Activated T-cell treated with anti-CD3 and anti-CD28 coated beads for 24 hours (primary cell): Measurements from ENCODE around the gene SRSF9.
A peak's percentile ranks its signal among the peaks of the same experiment; 100 is the strongest.
"Not testable (repeated sequence)": the region's sequence is repeated elsewhere in the genome, so short reads cannot be mapped to it uniquely, and the experiment has no call there.

ENCODE experiments used
- DNase-seq: peaks from one replicate; pipeline ENCODE4 v3.0.0-alpha.2; 2020; ENCODE audit warnings: low read depth

Gene SRSF9

GRCh38 chr12:120469450-120470149, at the start of gene SRSF9:
SRSF9 (minus strand) TSS chr12:120469748; CDS start chr12:120469609, 139 bp downstream.
- DNase-seq = peak; percentile 95

DNA sequence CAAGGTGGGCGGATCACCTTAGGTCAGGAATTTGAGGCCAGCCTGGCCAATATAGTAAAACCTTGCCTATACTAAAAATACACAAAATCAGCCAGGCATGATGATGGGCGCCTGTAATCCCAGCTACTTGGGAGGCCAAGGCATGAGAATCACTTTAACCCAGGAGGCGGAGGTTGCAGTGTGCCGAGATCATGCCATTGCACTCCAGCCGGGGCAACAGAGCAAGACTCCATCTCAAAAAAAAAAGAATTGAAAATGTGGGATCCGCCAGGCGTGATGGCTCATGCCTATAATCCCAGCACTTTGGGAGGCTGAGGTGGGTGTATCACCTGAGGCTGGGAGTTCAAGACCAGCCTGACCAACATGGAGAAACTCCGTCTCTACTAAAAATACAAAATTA, 49.8 kb upstream of the SRSF9 start:
- DNase-seq = not testable (repeated sequence)

DNA sequence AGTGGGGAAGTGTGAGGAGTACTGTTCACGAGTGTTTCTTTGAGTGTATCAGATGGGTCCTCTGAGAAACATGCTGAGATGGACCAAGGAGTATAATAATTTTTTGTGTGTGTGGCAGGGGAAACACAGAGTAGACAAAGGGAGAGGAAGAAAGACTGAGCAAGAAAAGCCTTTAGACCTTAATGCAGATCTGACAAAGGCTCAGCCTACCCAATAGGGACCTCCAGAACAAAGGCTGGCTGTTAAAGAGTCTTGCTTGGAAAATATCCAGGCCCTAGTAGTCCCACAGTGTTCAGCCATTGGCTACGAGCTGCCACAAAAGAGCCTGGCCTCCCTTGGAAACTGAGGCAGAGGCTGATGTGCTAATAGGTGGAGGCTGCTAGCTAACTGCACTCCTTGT, 45.9 kb upstream of the SRSF9 start:
- DNase-seq = no peak

- DNase-seq = no peak
Measured at GRCh38 chr12:120514002-120514401, 44.5 kb upstream of the SRSF9 start.

DNA sequence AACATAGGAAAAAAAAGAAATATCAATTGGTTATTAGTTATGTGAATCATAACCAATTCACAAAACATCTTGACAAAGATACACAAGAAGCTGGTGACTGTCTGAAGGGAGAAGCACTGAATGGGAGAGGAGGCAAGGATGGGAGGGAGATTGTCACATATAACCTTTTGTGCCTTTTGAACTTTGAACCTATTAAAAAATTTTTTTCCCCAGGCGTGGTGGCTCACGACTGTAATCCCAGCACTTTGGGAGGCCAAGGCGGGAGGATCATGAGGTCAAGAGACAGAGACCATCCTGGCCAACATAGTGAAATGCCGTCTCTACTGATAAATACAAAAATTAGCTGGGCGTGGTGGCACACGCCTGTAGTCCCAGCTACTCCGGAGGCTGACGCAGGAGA, 39.0 kb upstream of the SRSF9 start:
- no peak for DNase-seq

GRCh38 chr12:120504587-120504986, 35.0 kb upstream of the SRSF9 start:
- no peak for DNase-seq

- DNase-seq = no peak
Measured at GRCh38 chr12:120500581-120500980, 31.0 kb upstream of the SRSF9 start.

DNA sequence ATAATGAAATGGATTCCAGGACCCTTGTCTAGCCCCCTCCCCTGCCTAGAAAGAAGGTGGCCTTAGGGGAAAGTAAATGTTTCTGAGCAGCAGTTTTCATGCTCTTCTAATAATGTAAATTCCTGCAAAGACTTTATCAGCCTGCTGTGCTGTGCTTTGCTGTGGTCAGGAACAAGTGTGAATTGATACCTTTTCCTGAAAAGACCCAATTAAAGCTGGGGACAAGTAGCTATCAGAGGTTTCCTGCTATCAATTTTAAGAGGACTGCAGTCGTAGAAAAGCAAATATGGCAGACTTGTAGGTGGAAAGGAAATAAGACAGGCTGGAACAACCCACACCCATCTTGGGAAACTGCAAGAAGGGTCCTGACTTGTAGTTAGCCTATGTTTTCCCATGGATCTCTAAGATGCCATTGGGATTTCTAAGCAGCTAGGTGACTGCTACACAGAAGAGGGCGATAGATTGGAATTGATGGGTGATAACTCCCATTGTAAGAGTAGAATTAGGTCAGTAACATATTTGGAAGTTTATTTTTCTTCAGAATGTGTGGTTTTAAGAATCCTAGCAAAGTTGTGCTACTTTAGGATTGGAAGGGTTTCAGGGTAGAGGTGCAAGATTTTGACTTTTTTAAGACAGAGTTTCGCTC, 29.4 kb upstream of the SRSF9 start:
- DNase-seq = no peak

- no peak for DNase-seq
Measured at GRCh38 chr12:120497524-120498150, 28.1 kb upstream of the SRSF9 start.

GRCh38 chr12:120496413-120497340, 27.1 kb upstream of the SRSF9 start:
- peak; percentile 33 for DNase-seq

GRCh38 chr12:120495731-120496412, 26.3 kb upstream of the SRSF9 start, which contains the start of gene DYNLL1:
DYNLL1 (plus strand) TSS chr12:120496113; CDS start chr12:120496422, 309 bp downstream.
- peak; percentile 98 for DNase-seq

DNA sequence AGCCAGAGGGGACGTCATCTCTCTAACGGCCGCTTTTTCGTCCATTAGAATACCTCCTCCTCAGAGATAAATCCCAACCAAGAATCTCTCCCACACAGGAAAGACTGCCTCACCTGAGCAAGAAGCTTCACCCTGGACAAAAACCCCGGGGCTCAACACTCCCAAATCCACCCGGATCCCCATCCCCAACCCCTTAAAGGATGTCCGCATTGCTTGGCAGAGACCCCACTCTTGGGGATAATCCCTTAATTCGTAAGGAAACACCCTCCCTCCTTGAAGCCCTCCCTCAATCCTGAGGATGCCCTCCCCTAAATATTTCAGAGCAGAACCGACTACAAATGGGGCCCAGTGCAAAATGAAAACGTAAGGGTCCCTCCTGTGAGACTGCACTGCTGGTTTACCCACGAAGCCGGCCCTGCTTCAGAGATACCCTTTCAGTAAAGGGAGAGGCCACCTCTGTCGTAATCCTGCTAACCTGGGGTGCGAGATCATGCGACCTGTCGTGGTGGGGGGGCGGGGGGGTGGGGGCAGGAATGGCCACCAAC, 25.7 kb upstream of the SRSF9 start:
- DNase-seq = no peak

GRCh38 chr12:120490833-120491512, 21.4 kb upstream of the SRSF9 start:
- DNase-seq = no peak

DNA sequence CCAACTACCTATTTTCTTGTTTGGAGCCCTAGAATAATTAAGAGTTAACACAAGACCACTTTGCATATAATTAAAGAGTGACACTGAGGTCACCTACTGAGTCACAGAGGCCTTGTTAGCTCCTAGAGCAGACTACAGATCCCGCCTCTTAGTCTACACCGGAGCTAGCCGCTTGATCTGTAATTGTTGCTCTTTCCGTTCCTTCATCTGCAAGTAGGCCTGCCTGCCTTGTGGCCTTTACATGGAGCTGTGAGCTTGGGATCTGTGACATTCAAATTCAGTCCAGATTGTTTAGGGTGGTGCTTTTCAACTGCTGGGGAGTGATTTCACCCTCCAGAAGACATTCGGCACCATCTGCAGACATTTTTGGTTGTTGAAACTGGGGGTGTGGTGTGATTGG, 20.8 kb upstream of the SRSF9 start:
- DNase-seq = no peak

DNA sequence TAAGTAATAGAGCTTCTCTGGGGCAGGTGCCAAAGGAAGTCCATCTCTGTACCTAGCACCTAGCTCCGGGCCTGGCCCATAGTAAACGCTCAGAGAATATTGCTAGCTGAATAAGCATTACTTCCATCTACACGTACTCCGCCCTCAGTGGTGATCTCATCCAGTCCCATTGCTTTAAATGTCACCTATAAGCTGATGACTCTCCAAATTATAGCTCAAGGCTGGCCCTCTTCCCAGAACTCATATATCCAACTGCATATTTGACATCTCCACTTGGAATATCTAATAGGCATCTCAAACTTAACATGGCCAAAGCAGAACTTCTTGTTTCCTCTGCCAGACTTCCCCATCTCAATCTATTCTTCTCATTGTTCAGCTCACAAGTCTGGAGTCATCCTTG, 19.5 kb upstream of the SRSF9 start:
- no peak for DNase-seq

GRCh38 chr12:120488057-120488640, 18.6 kb upstream of the SRSF9 start:
- no peak for DNase-seq

- not testable (repeated sequence) for DNase-seq
Measured at GRCh38 chr12:120487552-120487951, 18.0 kb upstream of the SRSF9 start.

DNA sequence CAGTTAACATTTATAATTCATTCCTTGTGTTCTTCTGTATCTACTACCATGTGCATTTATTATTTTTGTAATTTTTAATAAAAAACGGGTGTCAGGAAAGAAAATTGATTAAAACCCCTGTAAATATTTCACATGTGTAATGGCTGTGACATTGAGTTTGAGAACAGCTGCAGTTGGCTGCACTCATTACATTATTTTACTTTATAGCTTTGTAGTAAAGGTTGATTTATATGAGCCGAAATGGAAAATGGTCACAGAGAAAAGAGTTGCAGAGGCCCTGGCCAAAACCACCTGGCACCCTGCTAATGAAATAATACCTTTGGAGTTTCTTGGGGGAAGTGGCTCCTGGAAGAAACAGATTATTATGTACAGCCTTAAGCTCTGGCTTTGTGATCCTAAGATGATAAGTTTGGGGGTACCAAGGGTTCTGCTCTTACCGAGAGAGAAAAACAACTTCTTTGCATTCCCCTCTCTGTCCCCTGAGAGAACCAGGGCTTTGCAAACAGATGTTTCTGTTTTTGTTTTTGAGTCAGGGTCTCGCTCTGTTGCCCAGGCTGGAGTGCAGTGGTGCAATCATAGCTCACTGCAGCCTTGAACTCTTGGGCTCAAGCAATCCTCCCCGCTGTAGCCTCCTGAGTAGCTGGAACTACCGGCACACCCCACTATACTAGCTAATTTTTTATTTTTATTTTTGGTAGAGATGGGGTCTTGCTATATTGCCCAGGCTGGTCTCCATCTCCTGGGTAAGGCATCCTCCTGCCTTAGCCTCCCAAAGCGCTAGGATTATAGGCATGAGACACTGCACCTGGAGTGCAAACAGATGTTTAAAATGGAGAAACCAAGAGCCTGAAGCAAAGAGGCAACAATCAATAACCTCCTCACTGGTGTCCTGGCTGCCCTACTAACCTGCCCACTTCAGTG, 16.7 kb upstream of the SRSF9 start:
- DNase-seq = no peak

DNA sequence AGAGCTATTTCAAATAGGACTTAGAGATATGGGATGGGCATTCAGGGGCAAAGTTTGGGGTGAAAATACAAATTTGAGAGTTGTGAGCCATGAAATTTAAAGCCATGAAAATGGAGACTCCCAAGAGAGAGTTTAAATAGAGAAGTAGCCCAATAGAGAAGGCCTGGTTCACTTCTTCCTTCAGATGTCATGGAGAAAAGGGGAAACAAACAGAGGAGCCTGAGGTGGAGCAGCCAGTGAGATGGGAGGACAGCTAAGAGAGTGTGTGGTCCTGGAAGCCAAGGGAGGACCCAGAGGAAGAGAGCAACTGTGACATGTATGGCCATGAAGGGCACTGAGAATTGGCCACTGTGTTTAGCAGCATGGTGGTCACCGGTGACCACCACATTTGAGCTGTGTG, 14.1 kb upstream of the SRSF9 start:
- no peak for DNase-seq
